Measurements from ENCODE around the gene RPRD1B.
"Not testable (repeated sequence)": the region's sequence is repeated elsewhere in the genome, so short reads cannot be mapped to it uniquely, and the experiment has no call there.

The RPRD1B gene

GRCh38 chr20:38005903-38006302 lies 27.6 kb upstream of the RPRD1B start:
- Histone ChIP-seq H3K27me3 (replicated peaks; ENCODE audit: control insufficient read depth, insufficient read depth, low read length) (no peaks in the 10 kb centered on the region), H3K9me3 (ENCODE audit: control insufficient read depth, low read length) (no peaks in the 10 kb centered on the region), H3K4me3 (ENCODE audit: low read length) (no peak overlapping the region), H3K4me1 (ENCODE audit: control insufficient read depth, insufficient read depth, low read length) (peaks cover 2% of the 10 kb centered on the region), H3K36me3 (ENCODE audit: control insufficient read depth, insufficient read depth, low read length, severe bottlenecking) (peaks cover 20% of the 10 kb centered on the region), H3K9ac (ENCODE audit: low read length) (no peak overlapping the region)
- no peak for DNase-seq (ENCODE audit: low read depth)

- no peaks in the 10 kb centered on the region for H3K9me3 ChIP-seq (ENCODE audit: control insufficient read depth, low read length)
- H3K27me3 ChIP-seq (replicated peaks; ENCODE audit: control insufficient read depth, insufficient read depth, low read length): no peaks in the 10 kb centered on the region
- no peak overlapping the region for H3K4me3 ChIP-seq (ENCODE audit: low read length)
- DNase-seq (ENCODE audit: low read depth): no peak
- peaks cover 2% of the 10 kb centered on the region for H3K4me1 ChIP-seq (ENCODE audit: control insufficient read depth, insufficient read depth, low read length)
- H3K36me3 ChIP-seq (ENCODE audit: control insufficient read depth, insufficient read depth, low read length, severe bottlenecking): peaks cover 25% of the 10 kb centered on the region
- no peak overlapping the region for H3K9ac ChIP-seq (ENCODE audit: low read length)
Measured at GRCh38 chr20:38007526-38007925, 26.0 kb upstream of the RPRD1B start.

GRCh38 chr20:38008233-38008944 lies 25.2 kb upstream of the RPRD1B start:
- Histone ChIP-seq H3K27me3 (replicated peaks; ENCODE audit: control insufficient read depth, insufficient read depth, low read length) (no peaks in the 10 kb centered on the region), H3K4me1 (ENCODE audit: control insufficient read depth, insufficient read depth, low read length) (peaks cover 2% of the 10 kb centered on the region), H3K9ac (ENCODE audit: low read length) (no peak overlapping the region), H3K36me3 (ENCODE audit: control insufficient read depth, insufficient read depth, low read length, severe bottlenecking) (peaks cover 32% of the 10 kb centered on the region), H3K9me3 (ENCODE audit: control insufficient read depth, low read length) (no peaks in the 10 kb centered on the region), H3K4me3 (ENCODE audit: low read length) (no peak overlapping the region)
- no peak for DNase-seq (ENCODE audit: low read depth)

GRCh38 chr20:38009416-38009815 lies 24.1 kb upstream of the RPRD1B start:
- not testable (repeated sequence) for H3K9ac ChIP-seq (ENCODE audit: low read length); DNase-seq (ENCODE audit: low read depth); H3K9me3 ChIP-seq (ENCODE audit: control insufficient read depth, low read length); H3K4me3 ChIP-seq (ENCODE audit: low read length); H3K27me3 ChIP-seq (replicated peaks; ENCODE audit: control insufficient read depth, insufficient read depth, low read length); H3K4me1 ChIP-seq (ENCODE audit: control insufficient read depth, insufficient read depth, low read length)
- H3K36me3 ChIP-seq (ENCODE audit: control insufficient read depth, insufficient read depth, low read length, severe bottlenecking): peaks cover 36% of the 10 kb centered on the region

GRCh38 chr20:38011696-38012095 lies 21.9 kb upstream of the RPRD1B start:
- Histone ChIP-seq H3K4me3 (ENCODE audit: low read length) (no peak overlapping the region), H3K36me3 (ENCODE audit: control insufficient read depth, insufficient read depth, low read length, severe bottlenecking) (peaks cover 47% of the 10 kb centered on the region), H3K9ac (ENCODE audit: low read length) (no peak overlapping the region), H3K4me1 (ENCODE audit: control insufficient read depth, insufficient read depth, low read length) (no peaks in the 10 kb centered on the region), H3K27me3 (replicated peaks; ENCODE audit: control insufficient read depth, insufficient read depth, low read length) (no peaks in the 10 kb centered on the region), H3K9me3 (ENCODE audit: control insufficient read depth, low read length) (no peaks in the 10 kb centered on the region)
- DNase-seq (ENCODE audit: low read depth): no peak

GRCh38 chr20:38012332-38012731 lies 21.2 kb upstream of the RPRD1B start:
- no peak for DNase-seq (ENCODE audit: low read depth)
- H3K9me3 ChIP-seq (ENCODE audit: control insufficient read depth, low read length): no peaks in the 10 kb centered on the region
- no peaks in the 10 kb centered on the region for H3K4me1 ChIP-seq (ENCODE audit: control insufficient read depth, insufficient read depth, low read length)
- H3K4me3 ChIP-seq (ENCODE audit: low read length): no peak overlapping the region
- peaks cover 53% of the 10 kb centered on the region for H3K36me3 ChIP-seq (ENCODE audit: control insufficient read depth, insufficient read depth, low read length, severe bottlenecking)
- H3K27me3 ChIP-seq (replicated peaks; ENCODE audit: control insufficient read depth, insufficient read depth, low read length): no peaks in the 10 kb centered on the region
- H3K9ac ChIP-seq (ENCODE audit: low read length): no peak overlapping the region

- H3K36me3 ChIP-seq (ENCODE audit: control insufficient read depth, insufficient read depth, low read length, severe bottlenecking): peaks cover 67% of the 10 kb centered on the region
Measured at GRCh38 chr20:38013887-38014286, 19.7 kb upstream of the RPRD1B start.

GRCh38 chr20:38017959-38018358 lies 15.6 kb upstream of the RPRD1B start:
- Histone ChIP-seq H3K27me3 (replicated peaks; ENCODE audit: control insufficient read depth, insufficient read depth, low read length) (no peaks in the 10 kb centered on the region), H3K9ac (ENCODE audit: low read length) (no peak overlapping the region), H3K4me1 (ENCODE audit: control insufficient read depth, insufficient read depth, low read length) (peaks cover under 1% of the 10 kb centered on the region), H3K4me3 (ENCODE audit: low read length) (no peak overlapping the region), H3K36me3 (ENCODE audit: control insufficient read depth, insufficient read depth, low read length, severe bottlenecking) (peaks cover 44% of the 10 kb centered on the region), H3K9me3 (ENCODE audit: control insufficient read depth, low read length) (peaks cover 11% of the 10 kb centered on the region)
- DNase-seq (ENCODE audit: low read depth): no peak

More at GRCh38 chr20:38013887-38014286, 19.7 kb upstream of the RPRD1B start:
- Histone ChIP-seq H3K4me1 (ENCODE audit: control insufficient read depth, insufficient read depth, low read length) (no peaks in the 10 kb centered on the region), H3K4me3 (ENCODE audit: low read length) (no peak overlapping the region), H3K27me3 (replicated peaks; ENCODE audit: control insufficient read depth, insufficient read depth, low read length) (no peaks in the 10 kb centered on the region), H3K9ac (ENCODE audit: low read length) (no peak overlapping the region), H3K9me3 (ENCODE audit: control insufficient read depth, low read length) (peaks cover 11% of the 10 kb centered on the region)
- no peak for DNase-seq (ENCODE audit: low read depth)

GRCh38 chr20:38018385-38018784 lies 15.2 kb upstream of the RPRD1B start:
- peaks cover 4% of the 10 kb centered on the region for H3K4me1 ChIP-seq (ENCODE audit: control insufficient read depth, insufficient read depth, low read length)
- no peak overlapping the region for H3K9ac ChIP-seq (ENCODE audit: low read length)
- peaks cover 40% of the 10 kb centered on the region for H3K36me3 ChIP-seq (ENCODE audit: control insufficient read depth, insufficient read depth, low read length, severe bottlenecking)
- no peaks in the 10 kb centered on the region for H3K27me3 ChIP-seq (replicated peaks; ENCODE audit: control insufficient read depth, insufficient read depth, low read length)
- H3K4me3 ChIP-seq (ENCODE audit: low read length): no peak overlapping the region
- DNase-seq (ENCODE audit: low read depth): no peak
- peaks cover 11% of the 10 kb centered on the region for H3K9me3 ChIP-seq (ENCODE audit: control insufficient read depth, low read length)

GRCh38 chr20:38021087-38021772 lies 12.3 kb upstream of the RPRD1B start:
- H3K4me3 ChIP-seq (ENCODE audit: low read length): no peak overlapping the region
- H3K4me1 ChIP-seq (ENCODE audit: control insufficient read depth, insufficient read depth, low read length): peaks cover 7% of the 10 kb centered on the region
- no peak for DNase-seq (ENCODE audit: low read depth)
- H3K27me3 ChIP-seq (replicated peaks; ENCODE audit: control insufficient read depth, insufficient read depth, low read length): no peaks in the 10 kb centered on the region
- peaks cover 27% of the 10 kb centered on the region for H3K36me3 ChIP-seq (ENCODE audit: control insufficient read depth, insufficient read depth, low read length, severe bottlenecking)
- H3K9ac ChIP-seq (ENCODE audit: low read length): no peak overlapping the region
- peaks cover 11% of the 10 kb centered on the region for H3K9me3 ChIP-seq (ENCODE audit: control insufficient read depth, low read length)

GRCh38 chr20:38023181-38024001 lies 10.2 kb upstream of the RPRD1B start:
- no peaks in the 10 kb centered on the region for H3K27me3 ChIP-seq (replicated peaks; ENCODE audit: control insufficient read depth, insufficient read depth, low read length)
- H3K4me1 ChIP-seq (ENCODE audit: control insufficient read depth, insufficient read depth, low read length): peaks cover 7% of the 10 kb centered on the region
- peaks cover 2% of the 10 kb centered on the region for H3K9me3 ChIP-seq (ENCODE audit: control insufficient read depth, low read length)
- no peak overlapping the region for H3K9ac ChIP-seq (ENCODE audit: low read length)
- peaks cover 11% of the 10 kb centered on the region for H3K36me3 ChIP-seq (ENCODE audit: control insufficient read depth, insufficient read depth, low read length, severe bottlenecking)
- peak; percentile 83 for DNase-seq (ENCODE audit: low read depth)
- H3K4me3 ChIP-seq (ENCODE audit: low read length): no peak overlapping the region

All from adipocyte (in vitro differentiated cells).